Endothelial cell of umbilical vein (primary cell): ENCODE results near the gene CDS2.

Source experiments
- POLR2A ChIP-seq: IDR thresholded peaks from 2 replicates; pipeline ENCODE4 v1.6.1; 2012; ENCODE audit warnings: low read depth, mild to moderate bottlenecking, control low read depth, low read length
- POLR2AphosphoS5 ChIP-seq: IDR thresholded peaks from 2 replicates; pipeline ENCODE4 v1.6.1; 2012; ENCODE audit warnings: low read depth, mild to moderate bottlenecking, control low read depth, low read length, moderate library complexity; ENCODE audit not compliant: insufficient read depth
- TF ChIP-seq, protein P1 (sequence below): IDR thresholded peaks from 2 replicates; pipeline ENCODE4 v1.6.1; 2011; ENCODE audit not compliant: insufficient read depth, insufficient read length
- TF ChIP-seq, protein P2 (sequence below), 2 donors: IDR thresholded peaks; 1 replicate in 1 of 2; 2 replicates in 1 of 2; pipeline ENCODE4 v1.5.1; 2011; ENCODE audit warnings: low read length in 2 of 2, mild to moderate bottlenecking in 2 of 2, moderate library complexity in 2 of 2, control low read depth in 1 of 2, inconsistent platforms in 1 of 2, low read depth in 1 of 2; ENCODE audit not compliant: insufficient read depth in 1 of 2; ENCODE audit errors: extremely low read depth in 1 of 2

DNA sequence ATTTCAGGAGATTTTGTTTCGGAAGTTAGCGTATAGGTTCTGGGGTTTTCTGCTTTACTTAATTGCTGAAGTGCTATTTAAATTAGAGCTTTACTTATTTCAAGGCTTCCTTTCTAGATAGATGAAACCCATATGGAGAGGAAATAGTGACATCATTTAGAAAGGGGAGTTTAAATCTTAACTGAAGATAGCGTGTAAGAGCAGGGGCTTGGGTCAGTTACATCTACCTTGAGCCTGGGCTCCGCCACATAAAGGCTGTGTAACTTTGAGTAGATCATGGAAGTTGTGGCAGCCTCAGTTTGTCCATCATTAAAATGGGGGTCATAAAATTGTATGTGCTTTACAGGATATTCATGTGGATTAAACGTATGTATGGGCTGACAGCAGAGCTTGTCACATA is 4.7 kb downstream of the CDS2 start:
- TF ChIP-seq, protein P1, sequence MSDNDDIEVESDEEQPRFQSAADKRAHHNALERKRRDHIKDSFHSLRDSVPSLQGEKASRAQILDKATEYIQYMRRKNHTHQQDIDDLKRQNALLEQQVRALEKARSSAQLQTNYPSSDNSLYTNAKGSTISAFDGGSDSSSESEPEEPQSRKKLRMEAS: no peak
- TF ChIP-seq, protein P2, sequence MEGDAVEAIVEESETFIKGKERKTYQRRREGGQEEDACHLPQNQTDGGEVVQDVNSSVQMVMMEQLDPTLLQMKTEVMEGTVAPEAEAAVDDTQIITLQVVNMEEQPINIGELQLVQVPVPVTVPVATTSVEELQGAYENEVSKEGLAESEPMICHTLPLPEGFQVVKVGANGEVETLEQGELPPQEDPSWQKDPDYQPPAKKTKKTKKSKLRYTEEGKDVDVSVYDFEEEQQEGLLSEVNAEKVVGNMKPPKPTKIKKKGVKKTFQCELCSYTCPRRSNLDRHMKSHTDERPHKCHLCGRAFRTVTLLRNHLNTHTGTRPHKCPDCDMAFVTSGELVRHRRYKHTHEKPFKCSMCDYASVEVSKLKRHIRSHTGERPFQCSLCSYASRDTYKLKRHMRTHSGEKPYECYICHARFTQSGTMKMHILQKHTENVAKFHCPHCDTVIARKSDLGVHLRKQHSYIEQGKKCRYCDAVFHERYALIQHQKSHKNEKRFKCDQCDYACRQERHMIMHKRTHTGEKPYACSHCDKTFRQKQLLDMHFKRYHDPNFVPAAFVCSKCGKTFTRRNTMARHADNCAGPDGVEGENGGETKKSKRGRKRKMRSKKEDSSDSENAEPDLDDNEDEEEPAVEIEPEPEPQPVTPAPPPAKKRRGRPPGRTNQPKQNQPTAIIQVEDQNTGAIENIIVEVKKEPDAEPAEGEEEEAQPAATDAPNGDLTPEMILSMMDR (IDR thresholded peaks at IDR 0.05; ENCODE audit: extremely low read depth in 1 of 2, insufficient read depth in 1 of 2, low read depth in 1 of 2, low read length in 2 of 2): no peak
- TF ChIP-seq POLR2AphosphoS5 (no peak), POLR2A (no peak)
